ENCODE data around the gene C2orf72. TPM values are rescaled to one million over a fixed set of nuclear protein-coding genes. Genes with fewer than 3 reads are reported as not detected.

The C2orf72 gene
- total RNA-seq, 1 donor from 2014 or later: 0.42 TPM

Other genes with a start within 250 kb of the C2orf72 start
- 72.0 TPM for gene ITM2C, start 172.6 kb upstream of the C2orf72 start, total RNA-seq (ENCODE audit: unreplicated experiment)
- not detected for gene GPR55, start 112.3 kb upstream of the C2orf72 start, total RNA-seq (ENCODE audit: unreplicated experiment)
- not detected for gene SPATA3, start 41.4 kb upstream of the C2orf72 start, total RNA-seq (ENCODE audit: unreplicated experiment)
- 126 TPM for gene PSMD1, start 19.3 kb downstream of the C2orf72 start, total RNA-seq (ENCODE audit: unreplicated experiment)
- gene HTR2B, start 87.5 kb downstream of the C2orf72 start, total RNA-seq (ENCODE audit: unreplicated experiment): not detected
- gene ARMC9, start 161.1 kb downstream of the C2orf72 start, total RNA-seq (ENCODE audit: unreplicated experiment): 19.3 TPM

Measured in glutamatergic neuron (in vitro differentiated cells).